HepG2 (cell line): ENCODE results near the gene GNG10. TPM values are rescaled to one million over a fixed set of nuclear protein-coding genes. Genes with fewer than 3 reads are reported as not detected.

ENCODE experiments used
- ATAC-seq: fragments of 200-7000 bp; cut with Tn5 transposase; 3 replicates; pipeline ENCODE4 v1.9.1; 2020; ENCODE audit warnings: mild to moderate bottlenecking, moderate library complexity
- BruUV-seq: library from RNA; stranded (reverse); fragments of 400-500 nt; replicated peaks from 2 replicates; lab custom pipeline; 2021; lab: Mats Ljungman, UMichigan
- CTCF ChIA-PET: fragments of 300-600 bp; formaldehyde crosslinking; extraction: SDS; loops from one replicate; lab custom pipeline; 2021; ENCODE audit warnings: low total read pairs, inconsistent platforms, low intra/inter-chr PET ratio; lab: Yijun Ruan, JAX
- POLR2A ChIA-PET: fragments of 350-600 bp; sonication (Branson Sonifier 250); formaldehyde crosslinking; loops from one replicate; lab custom pipeline; 2020; ENCODE audit warnings: antibody characterized with exemption, inconsistent platforms; lab: Yijun Ruan, JAX
- DNase-seq: peaks from one replicate; pipeline ENCODE4 v3.0.0-alpha.2; 2015; ENCODE audit warnings: low spot score
- FAIRE-seq: peaks from 3 replicates; lab custom pipeline; 2011; peaks lifted over from hg19 to GRCh38; lab: Jason Lieb, UNC
- H2AFZ ChIP-seq: one replicate; pipeline ENCODE4 v1.6.1; 2011; ENCODE audit warnings: low read length, inconsistent platforms
- H3K27ac ChIP-seq: fragments of 300-600 bp; 3 replicates; pipeline ENCODE4 v1.8.0; 2011; ENCODE audit warnings: mixed run types, mild to moderate bottlenecking, mixed read lengths, low read length, inconsistent platforms; ENCODE audit not compliant: insufficient read depth; ENCODE audit errors: extremely low read length
- H3K27me3 ChIP-seq, 2 experiments: fragments of 200-600 bp in 1 of 2; 2 replicates in 1 of 2; 3 replicates in 1 of 2; pipeline versions ENCODE4 v1.6.0 to v1.8.0; 2011; ENCODE audit warnings: low read length in 2 of 2, mild to moderate bottlenecking in 2 of 2, moderate library complexity in 2 of 2, inconsistent platforms in 1 of 2; ENCODE audit not compliant: insufficient read depth in 2 of 2, control insufficient read depth in 1 of 2
- H3K36me3 ChIP-seq, 2 experiments: fragments of 200-600 bp in 1 of 2; replicated peaks in 1 of 2; 2 replicates in 1 of 2; 3 replicates in 1 of 2; pipeline versions ENCODE4 v1.5.1 to v1.8.0; 2011; ENCODE audit warnings: low read length in 2 of 2, inconsistent platforms in 1 of 2; ENCODE audit not compliant: insufficient read depth in 2 of 2, control insufficient read depth in 1 of 2
- H3K4me1 ChIP-seq: 2 replicates; pipeline ENCODE4 v1.5.1; 2012; ENCODE audit warnings: low read length, inconsistent platforms; ENCODE audit not compliant: insufficient read depth
- H3K4me2 ChIP-seq: 2 replicates; pipeline ENCODE4 v1.6.0; 2011; ENCODE audit warnings: low read depth, low read length, inconsistent platforms
- H3K4me3 ChIP-seq, 3 experiments: fragments of 200-600 bp in 1 of 3; sonication (generic), shearing (Covaris generic) in 1 of 3; replicated peaks in 1 of 3; 2 replicates each; pipeline ENCODE4 v1.5.1; 2011 to 2016; ENCODE audit warnings: low read length in 3 of 3, inconsistent platforms in 2 of 3, low read depth in 2 of 3, mild to moderate bottlenecking in 2 of 3, control low read depth in 1 of 3, mixed read lengths in 1 of 3; ENCODE audit not compliant: insufficient read depth in 1 of 3
- H3K79me2 ChIP-seq: one replicate; pipeline ENCODE4 v1.6.1; 2011; ENCODE audit warnings: low read length, inconsistent platforms; ENCODE audit not compliant: insufficient read depth
- H3K9ac ChIP-seq: 2 replicates; pipeline ENCODE4 v1.6.0; 2011; ENCODE audit warnings: mild to moderate bottlenecking, low read depth, low read length, inconsistent platforms; ENCODE audit not compliant: insufficient read depth
- H3K9me3 ChIP-seq: 2 replicates; pipeline ENCODE4 v1.5.1; 2012; ENCODE audit warnings: mild to moderate bottlenecking, low read length
- H4K20me1 ChIP-seq: 2 replicates; pipeline ENCODE4 v1.6.0; 2011; ENCODE audit warnings: inconsistent platforms, mild to moderate bottlenecking, low read length, moderate library complexity; ENCODE audit not compliant: insufficient read depth
- CTCF ChIP-seq: sonication (generic); formaldehyde crosslinking; IDR thresholded peaks from 2 replicates; pipeline ENCODE4 v1.5.0; 2020; ENCODE audit warnings: mild to moderate bottlenecking, missing genetic modification reagents, moderate library complexity
- MAFK ChIP-seq, 2 experiments: IDR thresholded peaks in 1 of 2; conservative IDR thresholded peaks in 1 of 2; 2 replicates each; pipeline ENCODE4 v1.6.1; 2011; ENCODE audit warnings: improper control_type of control experiment in 2 of 2, low read length in 2 of 2
- NFIB ChIP-seq: sonication (generic); formaldehyde crosslinking; IDR thresholded peaks from 2 replicates; pipeline ENCODE4 v1.9.0; 2021; ENCODE audit warnings: missing genetic modification reagents, mild to moderate bottlenecking, borderline replicate concordance
- PRPF4 ChIP-seq: fragments of 200-400 bp; formaldehyde crosslinking; IDR thresholded peaks from 2 replicates; pipeline ENCODE4 v1.6.1; 2016; ENCODE audit warnings: low read length, low read depth; ENCODE audit not compliant: poor library complexity, severe bottlenecking
- RAD21 ChIP-seq: fragments of 450-650 bp; formaldehyde crosslinking; IDR thresholded peaks from 2 replicates; pipeline ENCODE4 v1.5.0; 2020; ENCODE audit warnings: mild to moderate bottlenecking
- STAG1 ChIP-seq: sonication (generic); formaldehyde crosslinking; IDR thresholded peaks from 2 replicates; pipeline ENCODE4 v1.4.0; 2020; ENCODE audit warnings: missing genetic modification reagents
- ZNF142 ChIP-seq: sonication (generic); formaldehyde crosslinking; IDR thresholded peaks from 2 replicates; pipeline ENCODE4 v1.4.0; 2020; ENCODE audit warnings: missing genetic modification reagents
- ZNF83 ChIP-seq: sonication (generic); formaldehyde crosslinking; IDR thresholded peaks from 2 replicates; pipeline ENCODE4 v1.4.0; 2020; ENCODE audit warnings: missing genetic modification reagents, mild to moderate bottlenecking, borderline replicate concordance
- WGBS: methylation state at CpG from one replicate; pipeline ENCODE4 v1.1.6; 2017; ENCODE audit warnings: low lambda C conversion rate; 5-methylcytosine and 5-hydroxymethylcytosine counted together
- in situ Hi-C: cut with HindIII; loops from 2 replicates; pipeline ENCODE4 v1.10.0; 2017; ENCODE audit warnings: low pct_unique_long_range_greater_than_20kb; ENCODE audit not compliant: extremely low pct_ligation_motif_present
- intact Hi-C: fragments of 100-400 bp; cut with micrococcal nuclease; formaldehyde crosslinking; loops from one replicate; pipeline ENCODE4 v1.10.0; 2022; ENCODE audit not compliant: unreplicated experiment
- polyA plus RNA-seq, 8 experiments: library from polyadenylated mRNA; depleted of rRNA in 3 of 8; stranded (reverse) in 7 of 8; unstranded in 1 of 8; fragments of >200 nt; fragmentation: Illumina TruSeq in 4 of 8; extraction: Trizol in 4 of 8; gene quantifications; 2 replicates each; pipeline versions ENCODE4 v1.2.1 to v1.2.3, GENCODE V29; 2011 to 2016; ENCODE audit warnings: low read depth in 4 of 8, missing spikeins in 1 of 8, mixed read lengths in 1 of 8; ENCODE audit not compliant: insufficient read depth in 1 of 8
- total RNA-seq, 5 experiments: library from RNA; depleted of rRNA; stranded (reverse); fragments of >200 nt; fragmentation: Illumina TruSeq; extraction: Trizol; gene quantifications; 2 replicates each; pipeline ENCODE4 v1.2.3, GENCODE V29; 2016; ENCODE audit warnings: low read depth in 1 of 5
- TF ChIP-seq, protein P1 (sequence below): IDR thresholded peaks from 2 replicates; pipeline ENCODE4 v1.6.1; 2012; ENCODE audit warnings: low read depth, low read length, improper control_type of control experiment

GNG10 gene
- total and polyA plus RNA-seq, 2 of the 13 experiments (the other 11 are each of a cell fraction or from before 2014, with no cell fraction given): 29.8 to 32.4 TPM

DNA sequence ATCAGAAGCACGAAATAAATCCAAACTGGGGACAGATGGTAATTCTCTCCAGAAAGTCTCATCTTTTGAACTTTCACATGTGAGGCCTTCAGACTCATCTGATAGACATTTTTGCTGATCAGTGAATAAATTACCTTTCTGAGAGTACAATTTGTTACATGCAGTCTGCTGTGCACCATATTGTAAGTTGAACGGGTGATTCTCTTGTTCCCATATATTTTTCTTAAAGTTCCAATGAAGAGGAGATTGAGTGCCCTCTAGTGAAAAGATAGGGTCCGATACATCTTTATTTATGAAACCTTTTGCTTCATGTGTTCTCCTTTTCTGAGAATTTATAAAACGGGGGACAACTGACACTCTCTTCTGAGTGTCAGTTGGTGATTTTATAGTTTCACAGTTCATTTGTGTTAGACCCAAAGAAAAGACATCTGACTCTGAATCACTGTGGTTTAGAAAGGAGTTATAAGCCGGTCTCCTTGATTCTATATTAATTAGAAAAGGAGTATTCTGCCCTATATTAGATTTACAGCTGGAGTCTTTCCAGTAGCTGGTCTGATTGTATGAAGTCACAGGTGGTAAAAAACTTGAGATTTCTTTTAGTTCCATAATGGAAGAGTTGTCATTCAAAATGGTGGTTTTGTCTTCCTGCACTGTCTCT lies 30.4 kb downstream of the GNG10 start:
- H4K20me1 ChIP-seq: no peaks in the 10 kb centered on the region
- no peaks in the 10 kb centered on the region for H3K36me3 ChIP-seq
- no peak overlapping the region for H3K4me3 ChIP-seq
- BruUV-seq: no TSS peak
- WGBS: 41% methylated on average over 5 of the region's 5 CpGs
- ChIA-PET CTCF (interaction anchor here (3.0 kb wide), 1 partner anchor 94 kb away, joined by 19 read pairs; no protein-coding TSS in a partner anchor), POLR2A (interaction anchor here (1.3 kb wide), 1 partner anchor 94 kb away, joined by 5 read pairs; no protein-coding TSS in a partner anchor)
- in situ Hi-C loops: loop anchor here (10.0 kb wide), 1 partner anchor 87 kb away; no protein-coding TSS in a partner anchor
- H3K9ac ChIP-seq: no peak overlapping the region
- intact Hi-C loops: loop anchor here (1.0 to 2.0 kb wide), 2 partner anchors 61 to 94 kb away; partner anchors contain the start of gene DNAJC25
- TF ChIP-seq RAD21 (0 out of 2 replicates have a peak, but pooled peaks have one; percentile 58), ZNF83 (CRISPR knock-in tag) (no peak), CTCF (peak; percentile 57), PRPF4 (no peak), ZNF142 (CRISPR knock-in tag) (no peak), STAG1 (peak; percentile 77), MAFK (conservative IDR thresholded peaks at IDR 0.05 in 1 of 2, IDR thresholded peaks at IDR 0.05 in 1 of 2; ENCODE audit: low read length in 2 of 2) (peak; percentile 33 to 53; a peak in 3 of 4 replicates), NFIB (CRISPR knock-in tag) (no peak)
- TF ChIP-seq, protein P1, sequence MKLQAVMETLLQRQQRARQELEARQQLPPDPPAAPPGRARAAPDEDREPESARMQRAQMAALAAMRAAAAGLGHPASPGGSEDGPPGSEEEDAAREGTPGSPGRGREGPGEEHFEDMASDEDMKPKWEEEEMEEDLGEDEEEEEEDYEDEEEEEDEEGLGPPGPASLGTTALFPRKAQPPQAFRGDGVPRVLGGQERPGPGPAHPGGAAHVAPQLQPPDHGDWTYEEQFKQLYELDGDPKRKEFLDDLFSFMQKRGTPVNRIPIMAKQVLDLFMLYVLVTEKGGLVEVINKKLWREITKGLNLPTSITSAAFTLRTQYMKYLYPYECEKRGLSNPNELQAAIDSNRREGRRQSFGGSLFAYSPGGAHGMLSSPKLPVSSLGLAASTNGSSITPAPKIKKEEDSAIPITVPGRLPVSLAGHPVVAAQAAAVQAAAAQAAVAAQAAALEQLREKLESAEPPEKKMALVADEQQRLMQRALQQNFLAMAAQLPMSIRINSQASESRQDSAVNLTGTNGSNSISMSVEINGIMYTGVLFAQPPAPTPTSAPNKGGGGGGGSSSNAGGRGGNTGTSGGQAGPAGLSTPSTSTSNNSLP: peak; percentile 58; the same call in 1 of the 2 replicates
- peaks cover 8% of the 10 kb centered on the region for H3K4me1 ChIP-seq
- peak; percentile 52 for DNase-seq
- H3K79me2 ChIP-seq: no peaks in the 10 kb centered on the region
- no peaks in the 10 kb centered on the region for H3K9me3 ChIP-seq
- H2AFZ ChIP-seq: no peak overlapping the region
- no peak overlapping the region for H3K4me2 ChIP-seq
- no peak overlapping the region for H3K27ac ChIP-seq
- no peak for FAIRE-seq
- H3K27me3 ChIP-seq: no peaks in the 10 kb centered on the region
- 0 out of 3 replicates have a peak, but pooled peaks have one; percentile 41 for ATAC-seq
